ENCODE measurements around the gene EVX1. TPM values are rescaled to one million over a fixed set of nuclear protein-coding genes. Genes with fewer than 3 reads are reported as not detected.

The EVX1 gene
- not detected in 2 replicates for polyA plus RNA-seq

DNA sequence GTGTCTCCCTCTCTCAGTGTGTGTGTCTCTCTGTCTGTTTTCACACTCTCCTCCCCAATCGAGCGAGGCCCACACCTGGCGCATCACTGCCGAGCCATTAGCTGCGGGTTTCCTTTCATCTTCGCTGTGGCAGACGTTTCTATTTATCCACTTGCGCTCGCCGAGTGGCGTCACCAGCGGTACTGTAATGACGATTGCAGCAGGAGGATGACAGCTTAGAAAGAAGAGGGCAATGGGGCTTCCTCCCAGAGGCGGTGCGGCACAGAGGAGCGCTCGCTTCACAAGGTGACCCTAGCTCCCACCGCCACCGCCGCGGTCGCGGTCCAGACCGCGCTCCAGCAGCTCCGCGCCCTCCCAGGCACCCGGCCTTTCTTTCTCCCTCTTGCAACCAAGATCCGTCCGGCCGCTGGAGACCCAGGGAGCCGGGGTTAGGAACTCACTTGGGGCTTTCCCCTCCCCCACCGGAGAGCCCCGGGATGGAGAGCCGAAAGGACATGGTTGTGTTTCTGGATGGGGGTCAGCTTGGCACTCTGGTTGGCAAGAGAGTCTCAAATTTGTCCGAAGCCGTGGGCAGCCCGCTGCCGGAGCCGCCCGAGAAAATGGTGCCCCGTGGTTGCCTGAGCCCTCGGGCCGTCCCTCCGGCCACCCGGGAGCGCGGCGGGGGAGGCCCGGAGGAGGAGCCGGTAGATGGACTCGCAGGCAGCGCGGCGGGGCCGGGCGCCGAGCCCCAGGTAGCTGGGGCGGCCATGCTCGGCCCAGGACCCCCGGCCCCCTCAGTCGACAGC is at the start of gene EVX1:
EVX1 (plus strand) TSS at position 248 of the 785 bp plus-strand sequence; CDS start at position 477, 229 bp downstream.

GRCh38 chr7:27199849-27200760 is 42.5 kb upstream of the EVX1 start, which contains the start of gene HOXA13:
TSS of gene HOXA13 (minus strand) at chr7:27200091. CDS start at chr7:27200077, 14 bp downstream.

Other genes starting within 250 kb of the EVX1 start
- not detected in 2 replicates for gene HOXA1, start 146.8 kb upstream of the EVX1 start, polyA plus RNA-seq
- gene HOXA2, start 140.1 kb upstream of the EVX1 start, polyA plus RNA-seq = not detected in 2 replicates
- not detected in 2 replicates for gene HOXA4, start 112.0 kb upstream of the EVX1 start, polyA plus RNA-seq
- gene HOXA5, start 99.1 kb upstream of the EVX1 start, polyA plus RNA-seq = not detected in 2 replicates
- gene HOXA6, start 95.0 kb upstream of the EVX1 start, polyA plus RNA-seq = not detected in 2 replicates
- not detected in 2 replicates for gene HOXA3, start 90.2 kb upstream of the EVX1 start, polyA plus RNA-seq
- gene HOXA7, start 86.1 kb upstream of the EVX1 start, polyA plus RNA-seq = not detected in 2 replicates
- gene HOXA9, start 77.3 kb upstream of the EVX1 start, polyA plus RNA-seq = not detected in 2 replicates
- not detected in 2 replicates for gene HOXA10, start 68.5 kb upstream of the EVX1 start, polyA plus RNA-seq
- not detected in 2 replicates for gene HOXA11, start 57.6 kb upstream of the EVX1 start, polyA plus RNA-seq
- not detected in 2 replicates for gene HOXA13, start 42.7 kb upstream of the EVX1 start, polyA plus RNA-seq

Measured in Purkinje cell (primary cell).